Right lobe of liver (tissue), 6 donors: Measurements from ENCODE around the gene KCNJ16. TPM values are rescaled to one million over a fixed set of nuclear protein-coding genes. Genes with fewer than 3 reads are reported as not detected.

Experiments
- ATAC-seq, 4 donors: fragments of 200-7000 bp; cut with Tn5 transposase; one replicate each; pipeline ENCODE4 v1.9.1; 2020; ENCODE audit warnings: mild to moderate bottlenecking in 4 of 4, moderate library complexity in 4 of 4
- DNase-seq, 3 donors: peaks; one replicate each; pipeline ENCODE4 v3.0.0-alpha.2; 2020
- H3K27ac ChIP-seq, 3 donors: fragments of 200-600 bp; one replicate each; pipeline ENCODE4 v1.8.0; 2022
- H3K27me3 ChIP-seq, 2 donors: fragments of 200-600 bp; one replicate each; pipeline ENCODE4 v1.8.0; 2022
- H3K36me3 ChIP-seq, 4 donors: fragments of 200-600 bp; sonication (generic) in 1 of 4; one replicate each; pipeline versions ENCODE4 v1.5.1 to v1.8.0; 2017 to 2022; ENCODE audit warnings: control low read depth in 1 of 4
- H3K4me1 ChIP-seq, 4 donors: fragments of 200-600 bp; sonication (generic) in 1 of 4; one replicate each; pipeline versions ENCODE4 v1.5.1 to v1.8.0; 2017 to 2022; ENCODE audit warnings: control low read depth in 1 of 4
- H3K4me3 ChIP-seq, 3 donors: fragments of 200-600 bp; one replicate each; pipeline ENCODE4 v1.8.0; 2022
- H3K9me3 ChIP-seq, 4 donors: fragments of 200-600 bp; sonication (generic) in 1 of 4; one replicate each; pipeline versions ENCODE4 v1.5.1 to v1.8.0; 2017 to 2022; ENCODE audit warnings: control low read depth in 1 of 4
- POLR2A ChIP-seq: fragments of 450-650 bp; IDR thresholded peaks from one replicate; pipeline ENCODE4 v1.6.1; 2017; ENCODE audit warnings: antibody characterized with exemption, mild to moderate bottlenecking
- WGBS: methylation state at CpG from one replicate; pipeline ENCODE4 v1.1.6; 2018; ENCODE audit warnings: low coverage, low lambda C conversion rate; ENCODE audit not compliant: insufficient coverage; ENCODE audit errors: missing lambda C conversion rate; 5-methylcytosine and 5-hydroxymethylcytosine counted together
- intact Hi-C, 2 donors: fragments of 100-400 bp; cut with DNase I; formaldehyde crosslinking; loops; one replicate each; pipeline versions ENCODE4 v1.11.2 to v1.14.1; 2022
- total RNA-seq, 6 experiments: library from RNA; depleted of rRNA in 2 of 6; stranded (reverse); fragments of >200 nt in 2 of 6; fragmentation: NEBNext Ultra II Directional in 3 of 6; extraction: Animal tissue kit (Norgen Biotek cat#: 25700) in 3 of 6; gene quantifications; one replicate each; pipeline versions ENCODE4 v1.1.0 to v1.2.4, GENCODE V29; 2016 to 2023
- TF ChIP-seq, protein P1 (sequence below), 4 donors: fragments of 200-600 bp in 3 of 4; fragments of 450-650 bp in 1 of 4; IDR thresholded peaks; one replicate each; pipeline versions ENCODE4 v1.5.1 to v1.8.0; 2016 to 2022; ENCODE audit warnings: antibody characterized with exemption in 4 of 4, mild to moderate bottlenecking in 2 of 4
- donor health status: DM: no; HTN: yes; CAD: no.
- donor health status: DM: no; HTN: no; CAD: no.
- donor health status: DM: no; HTN: no; CAD: no.
- donor health status: DM: no; HTN: yes; CAD: no.
- donor health status: DM: no; HTN: yes; CAD: no.

The KCNJ16 gene
- total RNA-seq, 6 experiments from 2014 or later, result 0.07 to 2.1 (median 0.85) TPM

DNA sequence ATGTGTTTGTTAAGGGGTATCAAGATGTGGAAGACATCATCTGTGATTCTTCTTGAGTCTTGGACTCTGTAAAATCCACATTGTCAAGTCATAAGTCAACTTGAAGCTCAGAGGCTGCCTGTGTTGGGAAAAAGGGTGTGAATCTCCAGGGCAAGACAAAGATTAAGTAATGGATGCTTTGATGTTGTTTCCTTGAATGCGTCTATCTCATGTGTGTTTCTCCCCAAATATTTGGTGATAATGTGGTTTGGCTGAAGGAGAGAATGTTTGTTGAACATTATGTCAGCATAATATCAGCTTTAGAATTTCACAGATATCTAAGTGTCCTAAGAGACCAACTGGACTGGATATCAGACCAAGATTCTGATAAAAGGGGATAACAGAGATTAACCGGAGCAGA lies 24.1 kb upstream of the KCNJ16 start:
- DNase-seq, result no peak
- Histone ChIP-seq H3K4me1 (no peaks in the 10 kb centered on the region), H3K27me3 (no peaks in the 10 kb centered on the region), H3K27ac (no peak overlapping the region), H3K9me3 (no peaks in the 10 kb centered on the region), H3K4me3 (no peak overlapping the region), H3K36me3 (no peaks in the 10 kb centered on the region)
- WGBS, result 62% methylated on average over 2 of the region's 2 CpGs
- intact Hi-C loops, result no loop called here
- ATAC-seq, result no peak
- no peak for TF ChIP-seq POLR2A
- TF ChIP-seq, protein P1, sequence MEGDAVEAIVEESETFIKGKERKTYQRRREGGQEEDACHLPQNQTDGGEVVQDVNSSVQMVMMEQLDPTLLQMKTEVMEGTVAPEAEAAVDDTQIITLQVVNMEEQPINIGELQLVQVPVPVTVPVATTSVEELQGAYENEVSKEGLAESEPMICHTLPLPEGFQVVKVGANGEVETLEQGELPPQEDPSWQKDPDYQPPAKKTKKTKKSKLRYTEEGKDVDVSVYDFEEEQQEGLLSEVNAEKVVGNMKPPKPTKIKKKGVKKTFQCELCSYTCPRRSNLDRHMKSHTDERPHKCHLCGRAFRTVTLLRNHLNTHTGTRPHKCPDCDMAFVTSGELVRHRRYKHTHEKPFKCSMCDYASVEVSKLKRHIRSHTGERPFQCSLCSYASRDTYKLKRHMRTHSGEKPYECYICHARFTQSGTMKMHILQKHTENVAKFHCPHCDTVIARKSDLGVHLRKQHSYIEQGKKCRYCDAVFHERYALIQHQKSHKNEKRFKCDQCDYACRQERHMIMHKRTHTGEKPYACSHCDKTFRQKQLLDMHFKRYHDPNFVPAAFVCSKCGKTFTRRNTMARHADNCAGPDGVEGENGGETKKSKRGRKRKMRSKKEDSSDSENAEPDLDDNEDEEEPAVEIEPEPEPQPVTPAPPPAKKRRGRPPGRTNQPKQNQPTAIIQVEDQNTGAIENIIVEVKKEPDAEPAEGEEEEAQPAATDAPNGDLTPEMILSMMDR (IDR thresholded peaks at IDR 0.05), result no peak

DNA sequence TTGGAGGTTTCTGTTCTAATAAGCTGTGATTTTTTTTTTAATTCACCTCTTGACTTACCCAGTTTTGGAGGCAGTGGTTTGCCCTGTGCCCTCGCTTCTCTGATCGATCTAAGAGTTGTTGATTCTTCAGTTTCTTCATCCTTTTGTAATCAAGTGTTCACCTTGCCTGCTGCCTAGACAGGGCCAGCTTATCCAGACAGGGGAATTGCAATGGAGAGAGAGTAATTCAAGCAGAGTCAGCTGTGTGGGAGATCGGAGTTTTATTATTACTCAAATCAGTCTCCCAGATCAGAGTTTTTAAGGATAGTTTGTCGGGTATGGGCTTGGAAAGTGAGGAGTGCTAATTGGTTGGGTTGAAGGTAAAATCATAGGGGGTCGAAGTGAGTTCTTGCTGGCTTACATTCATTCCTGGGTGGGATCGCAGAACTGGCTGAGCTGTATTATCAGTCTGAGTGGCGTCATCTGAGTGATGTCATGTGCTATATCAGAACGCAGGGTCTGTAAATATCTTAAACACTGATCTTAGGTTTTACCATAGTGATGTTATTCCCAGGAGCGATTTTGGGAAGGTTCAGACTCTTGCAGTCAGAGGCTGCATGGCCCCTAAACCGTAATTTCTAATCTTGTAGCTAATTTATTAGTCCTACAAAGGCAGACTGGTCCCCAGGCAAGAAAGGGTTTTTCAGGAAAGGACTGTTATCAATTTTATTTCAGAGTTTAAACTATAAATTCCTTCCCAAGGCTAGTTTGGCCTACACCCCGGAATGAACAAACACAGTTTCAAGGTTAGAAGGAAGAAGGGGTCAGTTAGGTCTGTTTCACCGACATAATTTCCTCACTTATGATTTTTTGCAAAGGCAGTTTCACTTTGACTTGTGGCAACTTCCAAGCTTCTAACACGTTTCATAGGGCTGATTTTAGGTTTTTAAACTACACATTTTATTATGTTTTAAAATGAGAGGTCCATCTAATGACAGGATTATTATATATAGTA lies 21.5 kb upstream of the KCNJ16 start:
- ATAC-seq, result peak in 3 of 4 donors; percentile 26 to 32 (median 30)

DNA sequence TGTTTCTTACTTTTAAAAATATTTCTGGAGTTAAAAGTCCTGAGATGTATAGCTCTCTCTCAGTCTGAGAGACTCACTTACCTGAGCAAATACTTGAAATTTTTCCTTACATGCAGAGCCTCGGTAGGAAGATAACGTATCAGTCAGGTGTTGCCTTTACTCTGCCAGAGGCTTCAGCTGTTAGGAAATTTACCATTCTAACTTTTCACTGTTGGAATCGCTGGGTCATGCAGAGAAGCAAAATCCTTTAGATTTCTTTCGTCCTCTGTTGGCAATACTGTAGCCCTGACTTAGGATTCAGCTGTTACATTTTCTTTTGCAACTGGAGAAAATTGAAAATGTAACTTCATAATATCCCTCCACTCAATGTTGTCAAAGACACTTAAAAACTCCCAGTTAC lies 20.0 kb upstream of the KCNJ16 start:
- no peaks in the 10 kb centered on the region for H3K27me3 ChIP-seq
- no peaks in the 10 kb centered on the region for H3K36me3 ChIP-seq
- ATAC-seq (no peak), DNase-seq (no peak)
- no peak overlapping the region for H3K27ac ChIP-seq
- TF ChIP-seq, protein P1 (IDR thresholded peaks at IDR 0.05), result no peak
- TF ChIP-seq POLR2A, result no peak
- no peaks in the 10 kb centered on the region for H3K4me1 ChIP-seq
- WGBS, result 31% methylated on average over 4 of the region's 4 CpGs
- no peaks in the 10 kb centered on the region for H3K9me3 ChIP-seq
- no peak overlapping the region for H3K4me3 ChIP-seq
- intact Hi-C loops, result no loop called here

More for the DNA sequence above, 21.5 kb upstream of the KCNJ16 start:
- TF ChIP-seq POLR2A, result no peak
- Histone ChIP-seq H3K9me3 (no peaks in the 10 kb centered on the region), H3K27me3 (no peaks in the 10 kb centered on the region), H3K27ac (no peak overlapping the region), H3K4me3 (no peak overlapping the region), H3K36me3 (no peaks in the 10 kb centered on the region), H3K4me1 (no peaks in the 10 kb centered on the region)
- no peak for DNase-seq
- intact Hi-C loops, result no loop called here
- 21% methylated on average over 13 of the region's 13 CpGs for WGBS

DNA sequence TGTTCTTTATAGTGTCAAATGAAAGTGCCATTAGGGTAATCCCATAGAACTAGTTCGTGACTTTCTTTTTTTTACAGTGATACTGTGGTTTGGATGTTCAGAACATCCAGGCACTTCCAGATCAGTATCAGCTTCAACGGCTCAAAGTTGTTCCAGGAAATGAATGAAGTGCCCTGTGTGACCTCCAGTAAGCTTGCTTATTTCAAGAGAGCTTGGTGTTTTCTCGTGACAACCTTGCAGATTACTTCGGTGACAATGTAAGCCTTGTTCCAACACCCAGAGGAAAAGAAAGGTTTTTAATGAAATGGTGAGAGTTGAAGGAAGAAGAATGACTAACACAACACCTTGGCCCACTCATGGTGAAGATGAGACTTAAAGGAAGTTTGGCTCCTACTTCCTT lies 16.0 kb upstream of the KCNJ16 start:
- Histone ChIP-seq H3K27ac (no peak overlapping the region), H3K9me3 (no peaks in the 10 kb centered on the region), H3K36me3 (no peaks in the 10 kb centered on the region), H3K4me3 (no peak overlapping the region), H3K4me1 (no peaks in the 10 kb centered on the region), H3K27me3 (no peaks in the 10 kb centered on the region)
- ATAC-seq, result no peak
- intact Hi-C loops, result no loop called here
- 42% methylated on average over 4 of the region's 4 CpGs for WGBS
- TF ChIP-seq, protein P1 (IDR thresholded peaks at IDR 0.05), result no peak
- TF ChIP-seq POLR2A, result no peak
- DNase-seq, result no peak

DNA sequence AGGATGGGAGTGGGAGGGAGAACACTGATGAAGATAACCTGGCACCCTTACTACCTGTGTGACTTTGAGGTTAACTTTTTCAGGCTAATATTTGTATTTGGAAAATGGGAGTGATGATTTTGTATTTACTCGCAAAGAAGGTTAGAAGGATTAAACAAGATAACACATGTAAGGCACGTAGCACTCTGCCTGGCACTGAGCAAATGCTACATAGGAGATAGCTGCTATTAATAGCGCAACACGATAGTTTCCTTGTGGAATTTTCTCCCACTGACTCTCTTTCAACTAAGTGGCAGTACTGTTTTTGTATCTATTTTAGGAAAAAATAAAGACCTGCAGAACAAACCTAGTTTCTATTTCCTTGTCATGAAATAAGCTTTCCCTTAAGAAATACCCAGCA lies 15.4 kb upstream of the KCNJ16 start:
- DNase-seq (no peak), ATAC-seq (no peak)
- H3K4me3 ChIP-seq, result no peak overlapping the region
- intact Hi-C loops, result no loop called here
- no peaks in the 10 kb centered on the region for H3K4me1 ChIP-seq
- WGBS, result 62% methylated on average over 4 of the region's 4 CpGs
- TF ChIP-seq POLR2A, result no peak
- TF ChIP-seq, protein P1 (IDR thresholded peaks at IDR 0.05), result no peak
- H3K27ac ChIP-seq, result no peak overlapping the region
- no peaks in the 10 kb centered on the region for H3K27me3 ChIP-seq
- no peaks in the 10 kb centered on the region for H3K36me3 ChIP-seq
- H3K9me3 ChIP-seq, result no peaks in the 10 kb centered on the region
